Measurements from ENCODE around the gene KIF13A. TPM values are rescaled to one million over a fixed set of nuclear protein-coding genes. Genes with fewer than 3 reads are reported as not detected.

KIF13A gene
- total and polyA plus RNA-seq, 4 donors, result 4.3 to 28.1 (median 10.6) TPM

DNA sequence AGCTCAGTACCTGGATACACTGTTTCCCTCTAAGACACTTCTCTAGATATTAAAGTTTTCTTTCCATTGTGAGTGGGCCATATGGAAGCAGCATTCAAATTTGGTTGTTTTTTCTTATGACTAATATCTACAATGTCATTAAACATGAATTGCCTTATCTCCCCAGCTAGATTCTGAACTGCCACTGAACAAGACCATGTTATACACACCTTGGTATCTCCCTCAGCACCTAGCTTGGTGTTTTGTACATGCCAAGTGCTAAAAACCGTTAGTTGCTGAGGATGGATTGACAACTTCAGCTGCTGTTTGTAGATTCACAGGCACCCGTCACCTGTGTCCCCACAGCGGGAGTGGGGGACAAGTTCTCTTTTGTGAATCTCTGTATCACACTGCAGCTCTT is 131.1 kb downstream of the KIF13A start (continued):
- TF ChIP-seq EGR1 (IDR thresholded peaks at IDR 0.05; ENCODE audit: low read depth in 2 of 2), result no peak
- TF ChIP-seq TAF1 (conservative IDR thresholded peaks at IDR 0.05), result no peak
- TF ChIP-seq, protein P1, sequence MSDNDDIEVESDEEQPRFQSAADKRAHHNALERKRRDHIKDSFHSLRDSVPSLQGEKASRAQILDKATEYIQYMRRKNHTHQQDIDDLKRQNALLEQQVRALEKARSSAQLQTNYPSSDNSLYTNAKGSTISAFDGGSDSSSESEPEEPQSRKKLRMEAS (IDR thresholded peaks at IDR 0.05), result no peak
- TF ChIP-seq, protein P2, sequence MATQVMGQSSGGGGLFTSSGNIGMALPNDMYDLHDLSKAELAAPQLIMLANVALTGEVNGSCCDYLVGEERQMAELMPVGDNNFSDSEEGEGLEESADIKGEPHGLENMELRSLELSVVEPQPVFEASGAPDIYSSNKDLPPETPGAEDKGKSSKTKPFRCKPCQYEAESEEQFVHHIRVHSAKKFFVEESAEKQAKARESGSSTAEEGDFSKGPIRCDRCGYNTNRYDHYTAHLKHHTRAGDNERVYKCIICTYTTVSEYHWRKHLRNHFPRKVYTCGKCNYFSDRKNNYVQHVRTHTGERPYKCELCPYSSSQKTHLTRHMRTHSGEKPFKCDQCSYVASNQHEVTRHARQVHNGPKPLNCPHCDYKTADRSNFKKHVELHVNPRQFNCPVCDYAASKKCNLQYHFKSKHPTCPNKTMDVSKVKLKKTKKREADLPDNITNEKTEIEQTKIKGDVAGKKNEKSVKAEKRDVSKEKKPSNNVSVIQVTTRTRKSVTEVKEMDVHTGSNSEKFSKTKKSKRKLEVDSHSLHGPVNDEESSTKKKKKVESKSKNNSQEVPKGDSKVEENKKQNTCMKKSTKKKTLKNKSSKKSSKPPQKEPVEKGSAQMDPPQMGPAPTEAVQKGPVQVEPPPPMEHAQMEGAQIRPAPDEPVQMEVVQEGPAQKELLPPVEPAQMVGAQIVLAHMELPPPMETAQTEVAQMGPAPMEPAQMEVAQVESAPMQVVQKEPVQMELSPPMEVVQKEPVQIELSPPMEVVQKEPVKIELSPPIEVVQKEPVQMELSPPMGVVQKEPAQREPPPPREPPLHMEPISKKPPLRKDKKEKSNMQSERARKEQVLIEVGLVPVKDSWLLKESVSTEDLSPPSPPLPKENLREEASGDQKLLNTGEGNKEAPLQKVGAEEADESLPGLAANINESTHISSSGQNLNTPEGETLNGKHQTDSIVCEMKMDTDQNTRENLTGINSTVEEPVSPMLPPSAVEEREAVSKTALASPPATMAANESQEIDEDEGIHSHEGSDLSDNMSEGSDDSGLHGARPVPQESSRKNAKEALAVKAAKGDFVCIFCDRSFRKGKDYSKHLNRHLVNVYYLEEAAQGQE (IDR thresholded peaks at IDR 0.05), result no peak
- no peak for TF ChIP-seq RXRA (IDR thresholded peaks at IDR 0.05)

DNA sequence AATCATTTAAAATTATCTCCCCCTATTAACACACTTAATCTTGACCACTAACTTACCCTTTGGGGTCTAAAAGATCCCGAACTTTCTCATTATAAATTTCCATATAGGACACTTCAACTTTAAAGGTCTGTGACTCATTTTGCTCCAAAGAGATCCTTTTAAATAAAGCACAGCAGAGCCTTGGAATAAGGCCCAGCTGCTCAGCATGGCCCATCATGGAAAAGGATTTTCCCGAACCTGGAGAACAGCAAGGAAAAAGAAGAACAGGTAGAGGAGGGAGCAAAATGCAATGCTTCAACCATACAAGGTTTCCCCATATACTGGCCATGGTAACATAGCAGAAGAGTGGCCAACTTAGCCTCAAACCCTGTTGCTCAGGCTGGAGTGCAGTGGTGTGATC is 132.1 kb downstream of the KIF13A start:
- WGBS, result 96% methylated on average over 2 of the region's 2 CpGs
- H3K36me3 ChIP-seq (ENCODE audit: control insufficient read depth in 4 of 4, insufficient read depth in 3 of 4, low read depth in 1 of 4, low read length in 3 of 4), result peaks cover 0 to 7% (median 2%) of the 10 kb centered on the region in 4 donors
- no peak for DNase-seq (ENCODE audit: low spot score)
- H3K4me3 ChIP-seq (ENCODE audit: low read depth in 1 of 3, low read length in 3 of 3), result no peak overlapping the region
- H3K27ac ChIP-seq (ENCODE audit: low read depth in 1 of 2, low read length in 2 of 2), result no peak overlapping the region
- H3K9me3 ChIP-seq (ENCODE audit: control insufficient read depth in 4 of 4, low read length in 3 of 4), result no peaks in the 10 kb centered on the region
- H3K4me1 ChIP-seq (ENCODE audit: control insufficient read depth in 4 of 4, insufficient read depth in 4 of 4, low read length in 3 of 4), result no peaks in the 10 kb centered on the region
- no peak overlapping the region for H3K9ac ChIP-seq (ENCODE audit: low read depth in 1 of 2, low read length in 2 of 2)
- TF ChIP-seq, protein P3, sequence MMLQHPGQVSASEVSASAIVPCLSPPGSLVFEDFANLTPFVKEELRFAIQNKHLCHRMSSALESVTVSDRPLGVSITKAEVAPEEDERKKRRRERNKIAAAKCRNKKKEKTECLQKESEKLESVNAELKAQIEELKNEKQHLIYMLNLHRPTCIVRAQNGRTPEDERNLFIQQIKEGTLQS (IDR thresholded peaks at IDR 0.05), result no peak
- no peak for TF ChIP-seq GABPA (IDR thresholded peaks at IDR 0.05 in 1 of 2, conservative IDR thresholded peaks at IDR 0.05 in 1 of 2)
- TF ChIP-seq, protein P4, sequence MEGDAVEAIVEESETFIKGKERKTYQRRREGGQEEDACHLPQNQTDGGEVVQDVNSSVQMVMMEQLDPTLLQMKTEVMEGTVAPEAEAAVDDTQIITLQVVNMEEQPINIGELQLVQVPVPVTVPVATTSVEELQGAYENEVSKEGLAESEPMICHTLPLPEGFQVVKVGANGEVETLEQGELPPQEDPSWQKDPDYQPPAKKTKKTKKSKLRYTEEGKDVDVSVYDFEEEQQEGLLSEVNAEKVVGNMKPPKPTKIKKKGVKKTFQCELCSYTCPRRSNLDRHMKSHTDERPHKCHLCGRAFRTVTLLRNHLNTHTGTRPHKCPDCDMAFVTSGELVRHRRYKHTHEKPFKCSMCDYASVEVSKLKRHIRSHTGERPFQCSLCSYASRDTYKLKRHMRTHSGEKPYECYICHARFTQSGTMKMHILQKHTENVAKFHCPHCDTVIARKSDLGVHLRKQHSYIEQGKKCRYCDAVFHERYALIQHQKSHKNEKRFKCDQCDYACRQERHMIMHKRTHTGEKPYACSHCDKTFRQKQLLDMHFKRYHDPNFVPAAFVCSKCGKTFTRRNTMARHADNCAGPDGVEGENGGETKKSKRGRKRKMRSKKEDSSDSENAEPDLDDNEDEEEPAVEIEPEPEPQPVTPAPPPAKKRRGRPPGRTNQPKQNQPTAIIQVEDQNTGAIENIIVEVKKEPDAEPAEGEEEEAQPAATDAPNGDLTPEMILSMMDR (IDR thresholded peaks at IDR 0.05; ENCODE audit: low read depth, low read length, missing input control), result no peak
- TF ChIP-seq, protein P5, sequence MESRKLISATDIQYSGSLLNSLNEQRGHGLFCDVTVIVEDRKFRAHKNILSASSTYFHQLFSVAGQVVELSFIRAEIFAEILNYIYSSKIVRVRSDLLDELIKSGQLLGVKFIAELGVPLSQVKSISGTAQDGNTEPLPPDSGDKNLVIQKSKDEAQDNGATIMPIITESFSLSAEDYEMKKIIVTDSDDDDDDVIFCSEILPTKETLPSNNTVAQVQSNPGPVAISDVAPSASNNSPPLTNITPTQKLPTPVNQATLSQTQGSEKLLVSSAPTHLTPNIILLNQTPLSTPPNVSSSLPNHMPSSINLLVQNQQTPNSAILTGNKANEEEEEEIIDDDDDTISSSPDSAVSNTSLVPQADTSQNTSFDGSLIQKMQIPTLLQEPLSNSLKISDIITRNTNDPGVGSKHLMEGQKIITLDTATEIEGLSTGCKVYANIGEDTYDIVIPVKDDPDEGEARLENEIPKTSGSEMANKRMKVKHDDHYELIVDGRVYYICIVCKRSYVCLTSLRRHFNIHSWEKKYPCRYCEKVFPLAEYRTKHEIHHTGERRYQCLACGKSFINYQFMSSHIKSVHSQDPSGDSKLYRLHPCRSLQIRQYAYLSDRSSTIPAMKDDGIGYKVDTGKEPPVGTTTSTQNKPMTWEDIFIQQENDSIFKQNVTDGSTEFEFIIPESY (IDR thresholded peaks at IDR 0.05), result no peak
- no peak for TF ChIP-seq JUND (IDR thresholded peaks at IDR 0.05)
- no peak for TF ChIP-seq YY1 (IDR thresholded peaks at IDR 0.05)
- TF ChIP-seq EGR1 (IDR thresholded peaks at IDR 0.05; ENCODE audit: low read depth in 2 of 2), result no peak
- no peak for TF ChIP-seq FOXA1 (IDR thresholded peaks at IDR 0.05)
- no peak for TF ChIP-seq FOXA2 (IDR thresholded peaks at IDR 0.05)
- TF ChIP-seq, protein P2 (IDR thresholded peaks at IDR 0.05), result no peak
- TF ChIP-seq SP1 (IDR thresholded peaks at IDR 0.05), result no peak
- TF ChIP-seq RXRA (IDR thresholded peaks at IDR 0.05), result no peak
- H3K27me3 ChIP-seq (ENCODE audit: control insufficient read depth in 4 of 4, insufficient read depth in 4 of 4, low read length in 3 of 4), result no peaks in the 10 kb centered on the region
